ENCODE data around the gene P2RX3.

DNA sequence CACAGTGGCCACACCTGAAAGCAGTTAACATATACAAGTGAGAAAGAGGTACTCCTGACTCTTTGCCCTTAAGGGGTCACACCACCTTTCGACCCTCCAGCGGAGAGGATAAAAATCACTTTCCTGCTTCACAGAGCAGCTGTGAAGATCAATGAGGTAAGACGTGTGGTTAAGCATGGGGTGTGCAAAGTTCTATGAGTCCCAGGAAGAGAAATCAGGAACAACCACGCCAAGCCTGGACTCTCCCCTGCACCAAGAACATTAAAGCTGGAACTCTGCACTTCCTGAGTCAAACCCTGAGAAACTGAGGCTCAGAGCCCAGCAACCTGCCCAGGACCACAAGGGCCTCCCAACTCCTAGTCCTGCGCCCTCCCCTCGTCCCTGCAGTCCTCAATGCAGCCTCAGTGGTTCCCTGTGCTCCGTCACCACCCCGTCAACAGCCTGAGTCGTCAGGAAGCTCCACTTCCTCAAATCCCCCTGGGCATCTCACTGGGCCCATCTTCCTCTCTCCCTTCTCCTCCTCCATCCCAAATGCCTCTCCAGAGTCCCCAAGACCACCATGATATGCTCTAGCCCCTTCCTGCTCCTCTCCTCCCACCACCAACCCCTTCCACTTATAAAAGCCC lies 31.1 kb upstream of the P2RX3 start:
- TF ChIP-seq, protein P1, sequence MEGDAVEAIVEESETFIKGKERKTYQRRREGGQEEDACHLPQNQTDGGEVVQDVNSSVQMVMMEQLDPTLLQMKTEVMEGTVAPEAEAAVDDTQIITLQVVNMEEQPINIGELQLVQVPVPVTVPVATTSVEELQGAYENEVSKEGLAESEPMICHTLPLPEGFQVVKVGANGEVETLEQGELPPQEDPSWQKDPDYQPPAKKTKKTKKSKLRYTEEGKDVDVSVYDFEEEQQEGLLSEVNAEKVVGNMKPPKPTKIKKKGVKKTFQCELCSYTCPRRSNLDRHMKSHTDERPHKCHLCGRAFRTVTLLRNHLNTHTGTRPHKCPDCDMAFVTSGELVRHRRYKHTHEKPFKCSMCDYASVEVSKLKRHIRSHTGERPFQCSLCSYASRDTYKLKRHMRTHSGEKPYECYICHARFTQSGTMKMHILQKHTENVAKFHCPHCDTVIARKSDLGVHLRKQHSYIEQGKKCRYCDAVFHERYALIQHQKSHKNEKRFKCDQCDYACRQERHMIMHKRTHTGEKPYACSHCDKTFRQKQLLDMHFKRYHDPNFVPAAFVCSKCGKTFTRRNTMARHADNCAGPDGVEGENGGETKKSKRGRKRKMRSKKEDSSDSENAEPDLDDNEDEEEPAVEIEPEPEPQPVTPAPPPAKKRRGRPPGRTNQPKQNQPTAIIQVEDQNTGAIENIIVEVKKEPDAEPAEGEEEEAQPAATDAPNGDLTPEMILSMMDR (IDR thresholded peaks at IDR 0.05) = no peak
- no peak for TF ChIP-seq POLR2A (IDR thresholded peaks at IDR 0.05)
- TF ChIP-seq POLR2AphosphoS5 (IDR thresholded peaks at IDR 0.05; ENCODE audit: insufficient read depth in 1 of 2, low read depth in 1 of 2) = no peak
